SU-DHL-6 (cell line): ENCODE measurements around the gene NHSL2.

Experiments used
- EZH2phosphoT487 ChIP-seq: fragments of 200-600 bp; sonication (generic), shearing (Covaris generic); conservative IDR thresholded peaks from 2 replicates; pipeline ENCODE4 v1.6.1; 2018; ENCODE audit warnings: mild to moderate bottlenecking, antibody characterized with exemption, low read length, moderate library complexity, mixed read lengths
- TF ChIP-seq, protein P1 (sequence below): fragments of 200-600 bp; sonication (generic); IDR thresholded peaks from one replicate; pipeline ENCODE4 v1.5.1; 2017; ENCODE audit warnings: antibody characterized with exemption, mild to moderate bottlenecking, low read length, moderate library complexity; ENCODE audit not compliant: insufficient read depth, poor library complexity, severe bottlenecking

DNA sequence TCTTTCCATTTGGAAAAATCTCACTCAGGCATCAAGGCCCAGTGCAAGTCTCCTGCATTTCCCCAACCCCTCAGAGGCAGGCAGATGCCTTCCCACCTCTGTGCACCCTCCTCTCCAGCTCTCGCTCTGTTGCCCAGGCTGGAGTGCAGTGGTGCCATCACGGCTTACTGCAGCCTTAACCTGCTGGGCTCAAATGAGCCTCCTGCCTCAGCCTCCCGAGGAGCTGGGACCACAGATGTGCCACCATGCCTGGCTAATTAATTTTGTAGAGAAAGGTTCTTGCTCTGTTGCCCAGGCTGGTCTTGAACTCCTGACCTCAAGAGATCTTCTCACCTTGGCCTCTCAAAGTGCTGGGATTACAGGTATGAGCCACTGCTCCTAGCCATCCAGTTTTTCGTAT, 95.8 kb downstream of the NHSL2 start:
- TF ChIP-seq, protein P1, sequence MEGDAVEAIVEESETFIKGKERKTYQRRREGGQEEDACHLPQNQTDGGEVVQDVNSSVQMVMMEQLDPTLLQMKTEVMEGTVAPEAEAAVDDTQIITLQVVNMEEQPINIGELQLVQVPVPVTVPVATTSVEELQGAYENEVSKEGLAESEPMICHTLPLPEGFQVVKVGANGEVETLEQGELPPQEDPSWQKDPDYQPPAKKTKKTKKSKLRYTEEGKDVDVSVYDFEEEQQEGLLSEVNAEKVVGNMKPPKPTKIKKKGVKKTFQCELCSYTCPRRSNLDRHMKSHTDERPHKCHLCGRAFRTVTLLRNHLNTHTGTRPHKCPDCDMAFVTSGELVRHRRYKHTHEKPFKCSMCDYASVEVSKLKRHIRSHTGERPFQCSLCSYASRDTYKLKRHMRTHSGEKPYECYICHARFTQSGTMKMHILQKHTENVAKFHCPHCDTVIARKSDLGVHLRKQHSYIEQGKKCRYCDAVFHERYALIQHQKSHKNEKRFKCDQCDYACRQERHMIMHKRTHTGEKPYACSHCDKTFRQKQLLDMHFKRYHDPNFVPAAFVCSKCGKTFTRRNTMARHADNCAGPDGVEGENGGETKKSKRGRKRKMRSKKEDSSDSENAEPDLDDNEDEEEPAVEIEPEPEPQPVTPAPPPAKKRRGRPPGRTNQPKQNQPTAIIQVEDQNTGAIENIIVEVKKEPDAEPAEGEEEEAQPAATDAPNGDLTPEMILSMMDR: no peak
- TF ChIP-seq EZH2phosphoT487: no peak
